Osteocyte (in vitro differentiated cells): Measurements from ENCODE around the gene SP5. TPM values are rescaled to one million over a fixed set of nuclear protein-coding genes. Genes with fewer than 3 reads are reported as not detected.
A peak's percentile ranks its signal among the peaks of the same experiment; 100 is the strongest.
"Not testable (repeated sequence)": the region's sequence is repeated elsewhere in the genome, so short reads cannot be mapped to it uniquely, and the experiment has no call there.

Source experiments
- DNase-seq: peaks from one replicate; pipeline ENCODE4 v3.0.0; 2021; ENCODE audit warnings: mixed read lengths; ENCODE audit not compliant: unreplicated experiment; ENCODE audit errors: extremely low spot score
- H3K27ac Mint-ChIP-seq: one replicate; pipeline ENCODE4 v1.8.0; 2021; ENCODE audit warnings: mild to moderate bottlenecking, mixed read lengths; ENCODE audit not compliant: unreplicated experiment
- H3K27me3 Mint-ChIP-seq: one replicate; pipeline ENCODE4 v1.8.0; 2021; ENCODE audit warnings: mixed read lengths; ENCODE audit not compliant: unreplicated experiment
- H3K36me3 Mint-ChIP-seq: one replicate; pipeline ENCODE4 v1.8.0; 2021; ENCODE audit warnings: mixed read lengths; ENCODE audit not compliant: unreplicated experiment
- H3K4me1 Mint-ChIP-seq: one replicate; pipeline ENCODE4 v1.8.0; 2021; ENCODE audit warnings: mixed read lengths; ENCODE audit not compliant: unreplicated experiment
- H3K4me3 Mint-ChIP-seq: one replicate; pipeline ENCODE4 v1.8.0; 2021; ENCODE audit warnings: mild to moderate bottlenecking, moderate library complexity, mixed read lengths; ENCODE audit not compliant: unreplicated experiment
- H3K9me3 Mint-ChIP-seq: one replicate; pipeline ENCODE4 v1.8.0; 2021; ENCODE audit warnings: mixed read lengths; ENCODE audit not compliant: unreplicated experiment
- CTCF ChIP-seq: fragments of 200-600 bp; sonication (generic); IDR thresholded peaks from 2 replicates; pipeline ENCODE4 v1.5.0; 2021; ENCODE audit warnings: antibody characterized with exemption, mild to moderate bottlenecking, moderate library complexity
- total RNA-seq: library from RNA; stranded (reverse); gene quantifications from 2 replicates; pipeline ENCODE4 v1.2.1, GENCODE V29; 2021

The SP5 gene
- total RNA-seq, 1 donor from 2014 or later, result not detected

- H3K27ac Mint-ChIP-seq, result no peak overlapping the region
- TF ChIP-seq CTCF, result no peak
- no peak for DNase-seq
- H3K36me3 Mint-ChIP-seq, result no peaks in the 10 kb centered on the region
- H3K4me1 Mint-ChIP-seq, result peaks cover 8% of the 10 kb centered on the region
- peaks cover 79% of the 10 kb centered on the region for H3K27me3 Mint-ChIP-seq
- no peak overlapping the region for H3K4me3 Mint-ChIP-seq
- H3K9me3 Mint-ChIP-seq, result no peaks in the 10 kb centered on the region
These were observed 6.5 kb downstream of the SP5 start for GRCh38 chr2:170721678-170722077.

- Mint-ChIP-seq H3K27me3 (peaks cover 81% of the 10 kb centered on the region), H3K36me3 (no peaks in the 10 kb centered on the region)
- TF ChIP-seq CTCF, result no peak
These were observed 7.2 kb downstream of the SP5 start for GRCh38 chr2:170722301-170722700.

GRCh38 chr2:170723446-170723958 lies 8.4 kb downstream of the SP5 start:
- H3K27ac Mint-ChIP-seq, result no peak overlapping the region
- no peaks in the 10 kb centered on the region for H3K36me3 Mint-ChIP-seq
- no peaks in the 10 kb centered on the region for H3K4me1 Mint-ChIP-seq
- peak; percentile 38 for DNase-seq
- no peak overlapping the region for H3K4me3 Mint-ChIP-seq
- TF ChIP-seq CTCF, result no peak
- H3K9me3 Mint-ChIP-seq, result no peaks in the 10 kb centered on the region
- H3K27me3 Mint-ChIP-seq, result peaks cover 80% of the 10 kb centered on the region

More at GRCh38 chr2:170722301-170722700, 7.2 kb downstream of the SP5 start:
- no peak overlapping the region for H3K27ac Mint-ChIP-seq
- H3K9me3 Mint-ChIP-seq, result no peaks in the 10 kb centered on the region
- DNase-seq, result no peak
- peaks cover 3% of the 10 kb centered on the region for H3K4me1 Mint-ChIP-seq
- no peak overlapping the region for H3K4me3 Mint-ChIP-seq

GRCh38 chr2:170733798-170734600 lies 18.9 kb downstream of the SP5 start:
- H3K36me3 Mint-ChIP-seq, result no peaks in the 10 kb centered on the region
- DNase-seq, result no peak
- peaks cover 26% of the 10 kb centered on the region for H3K27me3 Mint-ChIP-seq
- no peak overlapping the region for H3K27ac Mint-ChIP-seq
- no peak overlapping the region for H3K4me3 Mint-ChIP-seq
- peaks cover 4% of the 10 kb centered on the region for H3K4me1 Mint-ChIP-seq
- TF ChIP-seq CTCF, result no peak
- H3K9me3 Mint-ChIP-seq, result no peaks in the 10 kb centered on the region

- H3K36me3 Mint-ChIP-seq, H3K4me3 Mint-ChIP-seq, DNase-seq, H3K27ac Mint-ChIP-seq, H3K9me3 Mint-ChIP-seq: not testable (repeated sequence)
- Mint-ChIP-seq H3K27me3 (peaks cover 20% of the 10 kb centered on the region), H3K4me1 (peaks cover 10% of the 10 kb centered on the region)
These were observed 19.5 kb downstream of the SP5 start for GRCh38 chr2:170734601-170735000.
